GOT3 (cell line): ENCODE results near the gene SRBD1.

Source experiments
- DNase-seq: peaks from one replicate; lab custom pipeline; 2025; ENCODE audit warnings: mixed read lengths; lab: John Stamatoyannopoulos, UW

The SRBD1 gene

DNA sequence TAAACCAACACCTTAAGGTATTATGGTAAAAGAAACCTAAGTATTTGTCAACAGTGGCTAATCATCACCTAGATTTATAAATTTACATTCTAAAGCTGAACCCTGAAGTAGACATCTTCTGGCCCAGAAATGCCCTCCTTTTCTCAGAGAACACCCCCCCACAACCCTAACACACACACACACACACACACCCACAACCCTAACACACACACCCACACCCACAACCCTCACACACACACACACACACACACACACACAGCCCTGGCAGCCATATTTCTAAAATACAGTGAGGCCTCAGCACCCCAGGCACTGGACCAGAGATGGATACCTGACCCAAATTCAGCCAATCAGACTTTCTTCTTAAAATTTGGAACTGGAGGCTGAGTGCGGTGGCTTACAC, 14.3 kb downstream of the SRBD1 start:
- no peak for DNase-seq

DNA sequence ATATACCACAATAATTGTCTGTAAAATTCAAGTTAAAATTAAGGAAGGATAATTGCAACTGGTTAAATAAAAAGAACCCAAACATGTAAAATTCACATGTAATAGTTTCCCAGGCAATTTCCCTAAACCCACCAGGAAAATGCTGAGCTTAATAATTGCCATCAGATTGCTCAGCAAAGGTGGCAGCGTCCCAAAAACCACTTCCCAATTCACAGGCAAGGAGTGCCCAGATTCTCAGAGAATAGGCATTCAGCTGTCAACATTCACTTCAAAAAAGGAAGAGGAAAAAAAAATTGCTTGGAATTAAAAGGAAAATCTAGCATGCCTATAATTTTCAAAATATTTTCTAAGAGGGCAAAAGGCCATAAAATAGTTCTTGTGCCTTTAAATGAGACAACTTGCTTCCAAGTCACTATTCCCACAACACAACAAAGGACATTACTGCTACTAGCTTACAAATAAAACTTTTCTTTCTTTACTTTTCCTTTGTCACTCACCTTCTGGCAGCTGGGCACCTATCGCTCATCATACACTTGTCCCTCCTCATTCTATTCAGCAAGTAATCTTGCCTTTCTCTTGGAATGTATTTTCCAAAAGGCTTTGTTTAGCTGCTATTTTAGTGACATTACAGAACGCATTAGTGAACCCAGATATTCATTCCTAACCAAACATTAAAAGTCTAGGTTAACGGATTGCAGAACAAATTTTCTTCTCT, 15.2 kb downstream of the SRBD1 start:
- no peak for DNase-seq

DNA sequence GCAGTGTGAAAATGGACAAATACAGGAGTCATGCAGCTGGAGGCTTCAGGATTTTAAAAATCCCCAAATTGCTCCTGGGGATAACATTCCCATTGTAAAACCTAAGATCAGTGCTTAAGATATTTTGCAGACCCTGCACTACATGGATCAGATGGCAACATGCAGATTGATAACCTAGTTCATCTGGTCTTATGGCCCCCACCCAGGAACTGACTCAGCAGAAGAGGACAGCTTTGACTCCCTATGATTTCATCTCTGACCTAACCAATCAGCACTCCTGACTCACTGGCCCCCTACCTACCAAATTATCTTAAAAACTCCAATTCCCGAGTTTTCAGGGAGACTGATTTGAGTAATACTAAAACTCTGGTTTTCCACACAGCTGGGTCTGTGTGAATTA, 20.0 kb downstream of the SRBD1 start:
- DNase-seq: no peak

DNA sequence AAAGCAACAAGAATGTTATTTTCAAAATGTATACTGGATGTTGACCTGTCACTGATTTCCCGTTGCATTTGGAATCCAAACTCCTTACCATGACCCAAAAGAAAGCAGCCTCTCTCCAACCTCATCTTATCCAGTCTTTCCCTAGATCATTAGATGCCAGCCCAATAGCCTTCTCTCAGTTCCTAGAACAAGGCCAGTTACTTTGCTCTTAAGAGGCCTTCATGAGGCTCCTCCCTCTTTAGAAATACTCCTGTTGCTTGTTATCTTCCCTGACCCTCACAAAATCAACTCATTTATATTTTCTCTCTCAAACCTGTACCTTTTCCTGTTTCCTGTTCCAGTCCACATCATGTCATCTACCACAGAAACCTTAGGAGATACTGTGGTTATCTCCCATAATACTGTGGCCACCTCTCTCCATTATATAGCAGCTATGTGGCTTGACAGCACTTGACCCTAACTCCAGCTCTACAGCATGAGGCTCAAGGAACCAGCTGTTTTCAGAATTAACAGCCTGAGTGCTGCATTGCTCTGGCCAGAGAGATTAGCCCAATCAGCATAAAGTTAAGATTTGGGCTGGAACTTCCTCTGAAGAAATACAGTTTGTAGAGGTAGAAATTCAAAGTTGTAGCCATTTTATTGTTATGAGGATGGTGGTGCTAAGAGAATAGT, 22.8 kb downstream of the SRBD1 start:
- no peak for DNase-seq

DNA sequence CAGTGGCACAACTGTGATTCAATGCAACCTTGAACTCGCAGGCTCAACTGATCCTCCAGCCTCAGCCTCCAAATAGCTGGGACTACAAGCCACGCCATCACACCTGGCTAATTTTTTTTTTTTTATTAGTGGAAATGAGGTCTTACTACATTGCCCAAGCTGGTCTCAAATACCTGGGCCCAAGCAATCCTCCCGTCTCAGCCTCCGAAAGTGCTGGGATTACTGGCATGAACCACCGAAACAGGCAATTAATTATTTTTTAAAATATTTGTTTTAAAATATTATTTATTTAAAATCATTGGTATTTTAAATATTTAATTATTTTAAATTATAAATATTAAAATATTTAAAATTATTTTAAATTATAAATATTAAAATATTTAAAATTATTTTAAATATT, 24.5 kb downstream of the SRBD1 start:
- DNase-seq: no peak

DNA sequence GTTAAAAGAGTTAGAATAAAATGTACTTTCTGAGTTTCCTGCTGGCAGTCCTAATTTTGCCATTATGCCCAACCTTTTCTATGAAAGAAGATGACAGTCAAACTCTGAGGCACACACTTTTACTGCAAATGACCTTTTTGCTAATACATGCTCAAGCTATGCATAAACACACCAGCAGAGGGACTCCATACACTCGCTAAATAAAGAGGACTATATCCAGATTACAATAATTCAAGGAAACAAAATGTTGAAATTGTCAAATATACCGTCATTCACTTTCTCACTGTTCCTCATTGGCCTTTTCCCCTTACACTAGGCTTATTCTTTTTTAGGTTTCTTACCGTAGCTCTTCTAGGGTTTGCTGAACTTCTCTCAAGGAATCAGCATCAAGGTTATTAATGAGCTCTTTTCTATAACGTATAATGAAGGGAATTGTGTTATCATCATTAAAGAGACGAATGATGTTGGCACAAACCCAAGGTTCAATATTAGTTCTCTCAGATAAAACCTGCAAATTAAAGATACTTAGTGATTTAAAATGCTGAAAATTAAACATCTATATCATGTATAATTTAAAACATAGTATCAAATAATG, 25.7 kb downstream of the SRBD1 start:
- DNase-seq: no peak

DNA sequence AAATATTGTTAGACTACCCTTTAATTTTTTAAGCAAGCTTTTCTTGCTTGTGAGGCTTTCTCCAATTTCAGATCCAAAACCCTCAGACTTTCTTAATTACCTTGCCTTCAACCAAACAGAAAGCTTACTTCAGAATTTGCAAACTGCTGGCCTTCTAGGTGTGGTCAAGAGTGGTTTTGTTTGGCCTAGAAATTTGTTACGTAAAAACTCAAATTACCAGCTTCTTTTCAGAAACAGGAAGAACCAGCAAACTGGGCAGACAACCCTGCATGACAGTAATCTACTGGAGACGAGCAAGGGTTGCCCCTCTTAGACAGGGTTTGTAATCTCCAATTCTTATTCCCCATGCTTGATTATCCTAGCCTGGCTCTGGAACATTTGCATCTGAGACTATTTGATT, 27.1 kb downstream of the SRBD1 start:
- no peak for DNase-seq

DNA sequence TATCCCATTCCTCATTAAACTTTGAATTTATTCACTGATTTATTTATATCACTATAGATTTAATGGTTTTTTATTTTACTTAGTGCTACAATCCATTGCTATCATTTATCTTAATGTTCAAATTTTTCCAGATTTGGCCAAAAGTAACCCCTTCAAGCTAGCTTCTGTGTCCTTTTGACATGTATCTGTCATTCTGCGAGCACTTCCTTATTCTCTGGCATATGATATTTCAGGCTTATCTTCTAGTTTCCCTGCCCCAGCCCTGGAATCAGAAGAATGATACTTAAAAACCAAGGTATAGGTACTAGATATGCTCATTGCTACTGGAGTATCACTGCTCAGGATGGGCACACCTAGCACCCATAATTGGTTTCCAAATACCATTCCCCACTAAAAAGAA, 28.5 kb downstream of the SRBD1 start:
- DNase-seq: no peak

DNA sequence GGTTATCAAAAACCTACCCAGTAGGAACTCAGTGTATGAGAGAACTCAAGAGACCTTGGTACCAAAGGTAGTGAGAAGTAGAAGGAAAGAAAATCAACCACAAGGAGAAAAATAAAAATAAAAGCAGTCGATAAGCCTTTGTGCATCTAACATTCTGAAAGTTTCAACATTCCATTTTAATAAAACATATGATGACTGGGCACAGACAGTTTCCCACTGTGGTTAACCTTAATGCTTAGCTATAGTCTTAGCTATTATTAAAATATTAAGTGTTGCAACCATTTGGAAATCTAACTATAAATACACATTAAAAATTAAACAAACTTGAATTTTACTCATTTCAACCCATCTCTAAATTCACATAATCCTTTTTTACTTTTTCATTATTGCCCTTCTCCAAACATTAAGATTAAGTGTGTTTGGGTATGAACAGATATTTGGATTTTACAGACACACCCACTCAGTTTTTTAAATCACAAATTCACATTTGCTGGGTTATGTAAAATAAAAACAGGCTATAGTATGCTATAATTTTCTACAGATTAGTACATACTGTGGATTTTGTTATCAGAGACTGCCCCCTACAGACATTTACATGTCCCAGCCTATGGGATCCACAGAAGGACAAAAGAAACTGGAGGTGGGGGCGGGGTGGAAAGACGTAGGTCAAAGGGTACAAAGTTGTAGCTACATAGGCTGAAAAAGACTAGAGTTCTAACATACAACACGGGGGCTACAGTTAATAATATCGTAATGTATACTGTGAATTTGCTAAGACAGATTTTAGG, 32.8 kb downstream of the SRBD1 start:
- no peak for DNase-seq

DNA sequence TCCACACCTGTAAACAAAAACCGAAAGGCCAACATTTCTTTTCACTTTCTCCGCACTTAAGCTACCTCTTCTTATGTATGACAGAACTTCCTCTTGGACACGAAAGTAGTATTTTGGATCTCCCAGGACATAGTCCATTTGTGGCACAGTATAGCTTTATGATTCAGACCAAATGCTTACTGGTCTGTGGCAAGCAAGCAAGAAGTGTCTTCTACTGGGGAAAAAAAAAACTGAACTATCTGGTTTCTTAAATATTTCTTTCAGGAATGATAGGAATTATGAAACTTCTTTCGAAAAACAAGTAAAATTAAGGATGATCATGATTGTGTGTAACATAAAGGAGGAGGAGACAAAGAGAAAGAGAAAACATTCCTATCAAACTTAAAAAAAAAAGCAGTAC, 33.6 kb downstream of the SRBD1 start:
- no peak for DNase-seq

DNA sequence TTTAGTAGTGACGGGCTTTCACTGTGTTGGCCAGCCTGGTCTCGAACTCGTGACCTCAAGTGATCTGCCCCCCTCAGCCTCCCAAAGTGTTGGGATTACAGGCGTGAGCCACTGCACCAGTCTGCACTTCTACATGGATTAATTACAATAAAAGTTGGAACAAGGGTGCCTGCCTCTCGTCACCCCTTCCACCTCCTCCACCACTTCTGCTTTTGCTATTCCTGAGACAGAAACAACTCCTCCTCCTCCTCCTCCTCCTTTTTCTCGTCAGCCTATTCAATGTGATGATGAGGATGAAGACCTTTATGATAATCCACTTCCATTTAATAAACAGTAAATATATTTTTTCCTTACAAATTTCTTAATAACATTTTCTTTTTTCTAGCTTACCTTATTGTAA, 35.2 kb downstream of the SRBD1 start:
- DNase-seq: no peak

DNA sequence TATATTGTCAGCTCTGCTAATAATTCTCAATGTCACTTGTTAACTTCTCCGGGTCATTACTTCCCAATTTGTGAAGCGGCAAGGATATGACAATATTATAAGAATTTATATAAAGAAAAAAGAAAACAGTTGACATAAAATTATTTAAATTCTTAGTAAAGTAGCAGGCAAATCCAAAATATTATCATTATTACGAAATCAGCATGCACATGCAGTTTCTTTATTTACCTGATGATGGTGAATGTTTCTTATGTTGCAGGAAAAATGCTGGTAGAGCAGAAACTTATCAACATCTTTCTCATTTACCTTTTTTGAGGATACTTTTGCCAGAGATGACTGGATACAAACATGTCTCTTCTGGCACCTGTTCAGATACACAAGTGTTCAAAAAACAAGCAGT, 38.1 kb downstream of the SRBD1 start:
- DNase-seq: no peak

DNA sequence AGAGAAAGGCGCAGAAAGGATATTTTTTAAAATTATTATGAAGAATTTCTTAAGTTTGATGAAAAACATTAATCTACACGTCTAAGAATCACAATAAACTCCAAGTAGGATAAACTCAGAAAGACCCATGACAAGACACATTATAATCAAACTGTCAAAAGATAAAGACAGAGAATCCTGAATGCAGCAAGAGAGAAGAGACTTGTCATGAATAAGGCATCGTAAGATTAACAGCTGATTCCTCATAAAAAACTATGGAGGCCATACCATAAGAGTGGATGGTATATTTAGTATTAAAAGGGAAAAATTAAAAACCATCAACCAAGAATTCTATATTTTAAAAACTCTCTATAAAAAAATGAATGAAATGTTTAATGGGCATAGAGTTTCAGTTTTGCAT, 39.1 kb downstream of the SRBD1 start:
- no peak for DNase-seq

DNA sequence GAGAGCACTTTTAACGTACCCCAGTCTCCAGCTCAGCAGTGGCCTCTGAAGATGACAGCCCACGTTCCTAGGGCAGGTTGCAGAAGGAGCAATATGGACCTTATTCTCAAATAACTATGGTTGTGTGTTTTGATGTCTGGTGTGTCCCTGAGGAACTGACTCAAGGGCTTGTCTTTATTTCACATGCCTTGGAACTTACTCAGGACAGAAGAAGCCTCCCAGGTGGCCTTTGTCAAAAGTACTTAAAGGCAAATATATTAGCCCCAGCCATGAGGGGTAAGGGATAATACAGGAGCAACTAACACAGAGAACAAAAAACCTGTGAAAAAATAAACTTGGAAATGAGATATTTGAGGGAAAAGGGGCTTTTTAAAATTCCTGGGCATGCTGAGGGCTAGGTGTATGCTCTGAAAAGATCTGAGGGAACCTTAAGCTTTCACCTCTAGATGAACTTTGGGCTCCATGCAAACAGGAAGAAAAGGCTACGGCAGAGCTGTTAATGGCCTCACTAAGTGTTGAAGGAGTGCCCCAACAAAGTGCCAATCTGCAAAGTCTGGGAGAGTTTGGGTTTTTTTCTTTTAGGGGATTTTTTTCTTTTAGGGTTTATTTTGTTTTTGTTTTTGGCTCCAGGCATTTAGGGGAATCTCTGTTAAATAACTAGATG, 40.3 kb downstream of the SRBD1 start:
- DNase-seq: no peak

DNA sequence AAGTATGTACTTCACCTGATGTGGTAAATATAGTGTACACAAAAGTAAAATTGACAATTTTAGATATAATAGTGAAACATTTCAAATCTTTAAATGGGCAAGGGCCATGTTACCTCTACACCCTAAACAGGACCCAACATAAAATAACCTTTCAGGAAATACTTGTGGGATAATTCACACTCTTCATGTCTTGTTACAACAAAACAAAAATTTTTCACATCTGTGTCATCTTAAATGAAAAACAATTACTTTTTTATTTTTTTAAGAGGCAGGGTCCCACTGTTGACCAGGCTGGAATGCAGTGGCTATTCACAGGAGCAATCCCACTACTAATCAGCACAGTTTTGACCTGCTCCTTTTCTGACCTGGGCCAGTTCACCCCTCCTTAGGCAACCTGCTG, 42.1 kb downstream of the SRBD1 start:
- DNase-seq: no peak

DNA sequence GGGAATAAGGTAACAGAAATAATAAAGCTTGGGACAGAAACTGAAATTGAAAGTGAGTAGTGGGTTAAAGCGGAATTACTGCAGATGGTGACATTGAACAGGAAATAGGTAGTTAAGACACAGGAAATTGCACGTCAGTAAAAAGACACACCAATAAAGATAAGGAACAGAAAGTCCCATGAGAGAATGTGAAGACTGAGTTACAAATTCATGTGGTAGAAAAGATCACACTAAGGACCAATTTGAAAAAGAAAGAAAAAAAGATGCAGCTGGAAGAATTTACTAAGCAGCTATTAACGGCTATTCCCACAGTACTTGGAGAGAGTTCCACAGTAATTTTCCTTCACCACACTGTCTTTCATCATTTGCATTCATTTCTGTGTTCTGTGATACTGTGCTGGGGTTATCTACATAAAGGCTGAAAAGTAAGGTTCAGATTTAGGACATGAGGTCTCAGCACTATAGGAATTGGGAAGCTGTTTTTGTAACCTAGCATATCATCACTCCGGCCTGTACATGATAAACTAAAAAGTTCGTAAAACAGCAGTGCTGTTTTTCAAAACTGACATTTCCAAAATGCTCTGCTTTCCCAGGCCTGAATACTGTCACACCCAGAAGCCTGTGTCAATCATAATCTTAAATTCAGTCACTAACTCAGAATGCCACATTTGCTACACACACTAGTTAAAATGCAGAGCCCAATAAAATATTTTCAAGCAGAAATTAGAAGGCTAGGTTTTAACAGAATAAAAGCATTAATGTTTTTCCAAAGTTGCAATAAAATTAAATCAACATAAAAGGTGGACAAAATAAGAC, 42.9 kb downstream of the SRBD1 start:
- no peak for DNase-seq

DNA sequence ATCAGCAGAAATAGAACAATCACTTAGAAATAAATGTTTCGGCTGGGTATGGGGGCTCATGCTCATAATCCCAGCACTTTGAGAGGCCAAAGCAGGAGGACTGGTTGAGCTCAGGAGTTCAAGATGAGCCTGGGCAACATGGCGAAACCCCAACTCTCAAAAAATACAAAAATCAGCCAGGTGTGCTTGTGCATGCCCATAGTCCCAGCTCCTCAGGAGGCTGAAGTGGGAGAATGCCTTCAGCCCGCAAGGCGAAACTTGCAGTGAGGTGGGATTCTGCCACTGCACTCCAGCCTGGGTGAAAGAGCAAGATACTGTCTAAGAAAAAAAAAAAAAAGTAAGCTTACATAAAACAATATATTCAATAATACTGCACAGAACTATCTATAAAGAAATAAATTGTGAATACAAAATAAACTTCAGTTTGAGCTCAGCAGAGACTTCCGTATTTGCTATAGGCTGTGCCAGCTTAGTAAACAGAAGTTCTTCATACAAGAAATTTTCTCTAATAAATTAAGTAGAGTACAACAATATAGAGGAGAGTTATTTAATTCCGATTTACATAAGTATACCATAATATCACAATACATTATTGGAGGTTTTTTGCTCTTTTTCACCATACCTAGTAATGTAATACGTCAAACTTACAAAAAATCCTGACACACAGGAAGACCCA, 43.6 kb downstream of the SRBD1 start:
- DNase-seq: no peak

DNA sequence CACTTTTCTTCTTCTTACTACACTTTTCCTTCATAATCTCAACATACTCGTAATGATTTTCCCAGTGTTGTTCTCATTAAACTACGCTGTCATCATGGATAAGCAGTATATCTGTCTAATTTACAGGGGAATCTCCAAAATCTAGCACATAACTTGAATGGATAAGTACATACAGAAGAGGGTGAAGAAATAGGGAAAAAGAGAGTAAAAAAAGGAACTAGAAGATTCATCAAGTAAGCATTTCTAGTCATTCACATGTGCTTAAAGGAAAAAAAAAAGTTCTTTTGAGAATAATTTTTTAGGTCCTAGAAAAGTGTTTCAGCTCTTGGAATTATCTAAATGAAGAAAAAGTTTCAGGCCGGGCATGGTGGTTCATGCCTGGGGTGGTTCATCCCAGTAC, 51.6 kb downstream of the SRBD1 start:
- DNase-seq: no peak

DNA sequence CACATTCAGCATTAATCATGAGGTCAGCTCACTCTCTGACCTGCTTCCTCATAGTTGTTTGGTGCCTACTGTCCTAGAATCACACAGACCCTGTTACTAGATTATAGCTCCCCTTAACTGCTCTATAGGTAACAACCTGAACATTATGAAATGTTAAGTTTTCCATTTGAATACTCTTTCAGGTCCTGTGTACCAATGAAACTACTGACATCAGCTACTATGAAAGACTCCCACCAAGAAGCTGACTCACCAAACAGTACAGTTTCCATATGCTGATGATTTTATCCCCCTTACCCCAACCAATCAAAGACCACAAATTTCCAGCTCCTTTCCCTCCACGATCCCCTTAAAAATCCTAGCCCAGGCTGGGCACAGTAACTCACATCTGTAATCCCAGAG, 56.3 kb downstream of the SRBD1 start:
- DNase-seq: no peak

DNA sequence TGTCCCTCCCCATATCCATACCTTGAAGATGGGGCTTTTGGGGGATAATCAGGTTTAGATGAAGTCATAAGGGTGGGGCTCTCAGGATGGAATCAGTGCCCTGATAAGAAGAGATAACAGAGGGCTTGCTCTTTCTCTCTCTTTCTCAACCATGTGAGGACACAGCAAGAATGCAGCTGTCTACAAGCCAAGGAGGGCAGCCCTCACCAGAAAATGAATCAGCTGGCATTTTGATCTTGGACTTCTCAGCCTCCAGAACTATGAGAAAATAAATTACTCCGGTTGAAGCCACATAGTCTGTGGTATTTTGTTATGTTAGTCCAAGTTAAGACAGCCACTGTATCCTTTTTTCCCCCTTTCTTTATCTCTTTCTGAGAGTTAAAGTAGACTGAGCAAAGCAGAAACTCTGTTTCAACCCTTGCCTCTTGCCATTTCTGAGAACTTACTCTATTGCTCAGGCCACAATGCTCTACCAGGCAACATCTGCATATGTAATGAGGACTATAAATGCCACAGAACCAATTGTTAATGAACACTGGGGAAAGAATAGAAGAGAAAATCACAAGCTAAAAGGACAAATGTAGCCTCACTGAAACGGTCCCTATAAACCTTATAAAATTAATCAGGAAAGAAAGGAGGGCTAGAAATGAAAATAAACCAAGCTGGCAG, 56.9 kb downstream of the SRBD1 start:
- DNase-seq: no peak
